NCI-H1436 (cell line): ENCODE data around the gene MYL12B.
"Not testable (repeated sequence)": the region's sequence is repeated elsewhere in the genome, so short reads cannot be mapped to it uniquely, and the experiment has no call there.

ENCODE experiments used
- DNase-seq: peaks from one replicate; lab custom pipeline; 2025; lab: John Stamatoyannopoulos, UW

Gene MYL12B

DNA sequence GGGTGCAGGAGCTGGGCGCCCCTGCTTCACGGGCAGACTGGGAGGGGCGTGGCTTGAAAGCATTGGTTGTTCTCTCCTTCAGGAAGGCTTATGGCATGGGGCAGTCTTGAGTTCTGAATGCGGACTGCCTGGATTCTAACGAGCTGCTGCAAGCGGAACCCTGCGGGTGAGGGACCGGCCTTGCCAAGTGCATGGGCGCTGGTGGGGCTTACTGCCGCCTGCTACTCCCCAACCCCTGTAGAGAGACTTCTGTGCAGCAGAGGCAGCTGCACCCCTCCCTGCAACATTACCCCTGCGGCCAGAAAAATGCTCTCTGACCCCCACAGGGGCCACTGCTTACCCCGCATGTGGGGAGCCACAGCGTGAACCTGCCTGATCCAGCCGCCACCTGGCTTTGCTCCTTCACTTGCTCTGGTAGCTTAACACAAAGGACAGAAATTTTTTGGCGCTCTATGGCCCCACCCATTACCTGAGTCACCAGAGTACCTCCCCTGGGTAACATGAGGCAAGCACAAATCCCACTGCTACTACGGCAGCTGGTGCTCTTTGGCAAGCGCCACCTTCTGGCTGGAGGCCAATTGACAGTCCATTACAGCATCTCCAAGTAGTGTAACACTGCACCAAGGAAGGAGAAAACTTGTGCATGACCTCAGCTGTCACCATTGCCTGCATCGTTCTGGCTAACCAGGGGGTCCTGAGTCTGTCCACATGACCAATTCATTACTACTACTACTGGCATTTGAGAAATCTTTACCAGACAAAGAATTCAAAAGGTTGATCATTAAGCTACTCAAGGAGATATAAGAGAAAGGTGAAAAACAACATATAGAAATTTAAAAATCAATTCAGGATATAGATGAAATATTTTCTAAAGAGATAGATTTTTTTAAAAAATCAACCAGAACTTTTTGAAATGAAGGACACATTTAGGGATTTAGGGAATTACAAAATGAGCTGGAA lies 35.4 kb downstream of the MYL12B start:
- DNase-seq: no peak

GRCh38 chr18:3304832-3305231 lies 42.9 kb downstream of the MYL12B start:
- DNase-seq: no peak

GRCh38 chr18:3305354-3305762 lies 43.4 kb downstream of the MYL12B start:
- DNase-seq: no peak

DNA sequence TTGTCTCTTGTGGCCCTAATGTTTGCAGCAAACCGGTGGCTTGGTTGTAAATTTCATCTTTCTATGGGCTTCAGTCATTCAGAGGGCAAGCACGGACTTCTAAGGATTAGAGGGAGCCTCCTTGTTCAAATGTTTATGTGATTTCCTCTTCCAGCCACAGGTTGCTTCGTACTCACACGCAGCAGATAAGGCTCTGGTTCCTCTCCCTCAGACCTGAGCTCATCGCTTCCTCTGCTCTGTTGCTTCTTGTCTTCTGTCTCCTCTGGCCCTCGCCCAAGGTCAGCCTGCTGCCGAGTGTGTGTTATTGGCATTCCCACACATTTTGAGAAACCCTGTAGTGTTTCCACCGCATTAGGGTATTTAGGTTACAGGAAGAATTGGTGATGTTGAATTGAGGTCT lies 44.0 kb downstream of the MYL12B start:
- no peak for DNase-seq

- no peak for DNase-seq
These were observed 44.5 kb downstream of the MYL12B start for GRCh38 chr18:3306391-3306790.

DNA sequence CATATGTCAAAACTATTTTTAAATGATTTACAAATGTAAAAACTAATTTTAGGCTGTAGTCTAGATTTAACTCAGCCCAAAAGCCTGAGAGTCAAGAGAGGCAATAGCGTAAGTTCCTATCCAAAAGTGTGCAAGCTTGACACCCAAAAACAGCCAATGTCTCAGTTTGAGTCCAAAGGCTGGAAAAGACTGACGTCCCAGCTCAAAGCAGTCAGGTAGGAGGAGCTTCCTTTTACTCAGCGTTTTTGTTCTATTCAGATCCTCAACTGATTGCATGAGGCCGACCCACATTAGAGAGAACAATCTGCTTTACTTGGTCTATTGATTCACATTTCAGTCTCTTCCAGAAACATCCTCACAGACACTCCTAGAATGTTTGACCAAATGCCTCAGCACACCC lies 51.8 kb downstream of the MYL12B start:
- DNase-seq: no peak

GRCh38 chr18:3315344-3315743 lies 53.4 kb downstream of the MYL12B start:
- DNase-seq: not testable (repeated sequence)

DNA sequence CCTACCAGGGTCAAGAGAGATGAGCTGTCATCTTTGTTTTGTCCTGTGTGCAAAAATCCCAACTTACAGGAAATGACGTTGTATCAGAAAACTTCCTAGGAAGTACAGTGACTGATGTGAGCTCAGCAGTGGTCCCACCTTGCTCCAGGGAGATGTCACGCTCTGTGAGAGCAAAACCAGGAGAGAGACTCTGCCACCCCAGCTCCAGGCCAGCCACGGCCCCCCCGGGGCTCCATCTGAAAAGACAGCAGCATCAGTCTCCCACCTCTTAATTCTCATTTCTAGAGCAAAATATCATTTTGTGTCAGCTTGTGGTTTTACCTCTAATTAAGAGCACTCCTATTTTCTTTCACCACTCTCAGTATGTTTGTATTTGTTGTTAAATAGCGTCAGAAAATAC lies 57.5 kb downstream of the MYL12B start:
- no peak for DNase-seq

DNA sequence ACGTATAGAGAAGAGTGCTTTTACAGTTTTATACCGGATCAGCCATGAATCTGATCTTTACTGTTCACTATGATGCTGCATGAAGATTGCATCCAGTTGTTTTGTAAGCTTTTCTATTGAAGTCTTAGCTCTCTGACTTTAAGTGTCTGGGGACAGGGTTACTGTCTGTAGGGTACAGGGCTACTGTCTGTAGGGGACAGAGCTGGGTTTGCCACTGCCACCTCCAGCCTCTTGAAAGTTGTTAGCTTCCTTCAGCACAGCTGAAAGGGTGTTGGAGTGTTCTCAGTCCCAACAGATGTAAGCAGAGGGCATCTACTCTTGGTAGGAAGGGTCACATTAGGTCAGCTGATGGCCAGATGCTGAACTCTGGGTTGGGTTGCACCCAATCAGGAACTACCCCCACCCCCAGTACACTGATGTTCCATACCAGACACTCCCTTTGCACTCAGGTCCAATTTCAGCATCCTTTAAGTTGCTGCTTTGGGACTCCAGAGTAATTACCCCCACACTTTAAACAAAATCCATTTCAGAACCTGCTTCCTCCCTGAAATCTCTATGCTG lies 58.0 kb downstream of the MYL12B start:
- DNase-seq: no peak

- no peak for DNase-seq
These were observed 59.3 kb downstream of the MYL12B start for GRCh38 chr18:3321133-3321812.

DNA sequence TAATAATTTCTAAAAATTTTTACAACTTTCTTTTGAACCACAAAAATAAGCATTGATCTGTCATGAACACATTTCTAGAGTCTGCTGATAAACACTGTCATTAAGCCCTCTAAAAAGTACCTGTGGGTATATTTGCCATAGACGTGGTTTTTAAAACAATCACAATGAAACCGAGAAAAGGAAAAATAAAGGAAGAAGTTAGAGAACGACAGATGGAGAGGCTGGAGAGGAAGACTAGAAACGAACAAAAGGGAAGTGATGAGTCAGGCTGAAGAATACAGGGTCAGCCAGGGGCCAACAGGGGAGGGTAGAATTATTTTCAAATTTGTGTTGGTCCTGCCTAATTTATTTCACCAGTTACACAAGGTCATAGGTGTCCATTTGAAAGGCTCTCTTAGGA lies 62.0 kb downstream of the MYL12B start:
- no peak for DNase-seq
